Activated CD4-positive, alpha-beta T cell treated with anti-CD3 and anti-CD28 coated beads for 36 hours (primary cell): Measurements from ENCODE around the gene TSC22D1. TPM values are rescaled to one million over a fixed set of nuclear protein-coding genes. Genes with fewer than 3 reads are reported as not detected.

Experiments used
- ATAC-seq: fragments of 200-7000 bp; cut with Tn5 transposase; one replicate; pipeline ENCODE4 v1.10.0; 2021; ENCODE audit warnings: mild to moderate bottlenecking, moderate library complexity
- CTCF ChIA-PET: fragments of 350-600 bp; sonication (Branson Sonifier 250); formaldehyde crosslinking; loops from one replicate; lab custom pipeline; 2021; ENCODE audit warnings: antibody characterized with exemption; lab: Charles Lee
- POLR2A ChIA-PET: fragments of 350-600 bp; sonication (Branson Sonifier 250); formaldehyde crosslinking; loops from one replicate; lab custom pipeline; 2021; ENCODE audit warnings: antibody characterized with exemption, inconsistent platforms; lab: Charles Lee
- DNase-seq: peaks from one replicate; pipeline ENCODE4 v3.0.0-alpha.2; 2020
- H3K27ac Mint-ChIP-seq: one replicate; pipeline ENCODE4 v1.8.0; 2021; ENCODE audit warnings: mixed read lengths
- H3K27me3 Mint-ChIP-seq: one replicate; pipeline ENCODE4 v1.8.0; 2021; ENCODE audit warnings: mixed read lengths
- H3K36me3 Mint-ChIP-seq: one replicate; pipeline ENCODE4 v1.8.0; 2021; ENCODE audit warnings: low read depth, mixed read lengths
- H3K4me1 Mint-ChIP-seq: one replicate; pipeline ENCODE4 v1.8.0; 2021; ENCODE audit warnings: mixed read lengths
- H3K4me3 Mint-ChIP-seq: one replicate; pipeline ENCODE4 v1.8.0; 2021; ENCODE audit warnings: mild to moderate bottlenecking, moderate library complexity, mixed read lengths
- H3K9me3 Mint-ChIP-seq: one replicate; pipeline ENCODE4 v1.8.0; 2021; ENCODE audit warnings: low read depth, mixed read lengths
- intact Hi-C, 2 experiments: fragments of 100-400 bp; cut with DNase I in 1 of 2; cut with micrococcal nuclease in 1 of 2; formaldehyde crosslinking; loops; one replicate each; pipeline versions ENCODE4 v1.14.2 to v1.15.1; 2022 to 2024; cut with DNase I, micrococcal nuclease
- total RNA-seq, 2 experiments: library from RNA; stranded (reverse); gene quantifications; one replicate each; pipeline ENCODE4 v1.2.3, GENCODE V29; 2021

Gene TSC22D1
- total RNA-seq, 2 experiments from 2014 or later: 6.5 to 6.7 TPM

GRCh38 chr13:44504116-44504515 lies 72.0 kb downstream of the TSC22D1 start:
- POLR2A ChIA-PET: no interaction called here
- Mint-ChIP-seq H3K36me3 (no peaks in the 10 kb centered on the region), H3K27ac (no peak overlapping the region), H3K9me3 (no peaks in the 10 kb centered on the region), H3K27me3 (no peaks in the 10 kb centered on the region), H3K4me1 (no peaks in the 10 kb centered on the region), H3K4me3 (no peak overlapping the region)
- intact Hi-C loops: no loop called here
- DNase-seq: no peak
- no peak for ATAC-seq
- CTCF ChIA-PET: no interaction called here

- Mint-ChIP-seq H3K9me3 (peaks cover 10% of the 10 kb centered on the region), H3K4me3 (no peak overlapping the region), H3K36me3 (peaks cover 9% of the 10 kb centered on the region), H3K27me3 (no peaks in the 10 kb centered on the region), H3K27ac (no peak overlapping the region), H3K4me1 (peaks cover 5% of the 10 kb centered on the region)
- intact Hi-C loops: no loop called here
- ChIA-PET POLR2A (no interaction called here), CTCF (no interaction called here)
- DNase-seq: no peak
- ATAC-seq: no peak
Observed at GRCh38 chr13:44498969-44499368, 77.2 kb downstream of the TSC22D1 start.

- intact Hi-C loops: no loop called here
- POLR2A ChIA-PET: no interaction called here
- CTCF ChIA-PET: interaction anchor here (1.5 kb wide), 1 partner anchor 16 kb away, joined by 3 read pairs; no protein-coding TSS in a partner anchor
- DNase-seq: no peak
- Mint-ChIP-seq H3K27me3 (no peaks in the 10 kb centered on the region), H3K27ac (no peak overlapping the region), H3K4me1 (peaks cover 5% of the 10 kb centered on the region), H3K9me3 (peaks cover 10% of the 10 kb centered on the region), H3K4me3 (no peak overlapping the region), H3K36me3 (peaks cover 9% of the 10 kb centered on the region)
- no peak for ATAC-seq
Observed at GRCh38 chr13:44498502-44498901, 77.6 kb downstream of the TSC22D1 start.

- ChIA-PET POLR2A (no interaction called here), CTCF (interaction anchor here (0.6 to 1.5 kb wide), 3 partner anchors 14 to 15 kb away, joined by 3 to 5 read pairs (median 3); no protein-coding TSS in a partner anchor)
- Mint-ChIP-seq H3K36me3 (peaks cover 9% of the 10 kb centered on the region), H3K9me3 (peaks cover 10% of the 10 kb centered on the region), H3K27ac (no peak overlapping the region), H3K27me3 (no peaks in the 10 kb centered on the region), H3K4me1 (peaks cover 5% of the 10 kb centered on the region), H3K4me3 (no peak overlapping the region)
- ATAC-seq: no peak
- no peak for DNase-seq
- intact Hi-C loops: no loop called here
Observed at GRCh38 chr13:44497801-44498200, 78.3 kb downstream of the TSC22D1 start.

GRCh38 chr13:44493213-44493812 lies 82.8 kb downstream of the TSC22D1 start:
- intact Hi-C loops: no loop called here
- H3K27ac Mint-ChIP-seq: no peak overlapping the region
- H3K9me3 Mint-ChIP-seq: peaks cover 10% of the 10 kb centered on the region
- H3K27me3 Mint-ChIP-seq: no peaks in the 10 kb centered on the region
- DNase-seq (no peak), ATAC-seq (no peak)
- ChIA-PET POLR2A (no interaction called here), CTCF (interaction anchor here (0.9 to 2.3 kb wide), 2 partner anchors 10 to 14 kb away, joined by 3 to 13 read pairs; no protein-coding TSS in a partner anchor)
- H3K36me3 Mint-ChIP-seq: peaks cover 9% of the 10 kb centered on the region
- H3K4me1 Mint-ChIP-seq: peaks cover 5% of the 10 kb centered on the region
- H3K4me3 Mint-ChIP-seq: no peak overlapping the region

- ATAC-seq: no peak
- peaks cover 8% of the 10 kb centered on the region for H3K4me1 Mint-ChIP-seq
- H3K9me3 Mint-ChIP-seq: peaks cover 4% of the 10 kb centered on the region
- DNase-seq: no peak
- H3K36me3 Mint-ChIP-seq: peaks cover 3% of the 10 kb centered on the region
- no peaks in the 10 kb centered on the region for H3K27me3 Mint-ChIP-seq
- CTCF ChIA-PET: interaction anchor here (0.8 kb wide), 1 partner anchor 17 kb away, joined by 3 read pairs; no protein-coding TSS in a partner anchor
- H3K4me3 Mint-ChIP-seq: no peak overlapping the region
- no peak overlapping the region for H3K27ac Mint-ChIP-seq
- intact Hi-C loops: no loop called here
- POLR2A ChIA-PET: interaction anchor here (0.6 kb wide), 1 partner anchor 397 kb away, joined by 4 read pairs; no protein-coding TSS in a partner anchor
Observed at GRCh38 chr13:44489751-44490150, 86.4 kb downstream of the TSC22D1 start.

GRCh38 chr13:44487989-44488388 lies 88.1 kb downstream of the TSC22D1 start:
- CTCF ChIA-PET: interaction anchor here (0.7 to 0.9 kb wide), 2 partner anchors 12 to 582 kb away, joined by 3 read pairs; no protein-coding TSS in a partner anchor
- intact Hi-C loops: no loop called here
- Mint-ChIP-seq H3K4me1 (peaks cover 13% of the 10 kb centered on the region), H3K36me3 (no peaks in the 10 kb centered on the region), H3K4me3 (no peak overlapping the region), H3K9me3 (no peaks in the 10 kb centered on the region), H3K27me3 (no peaks in the 10 kb centered on the region), H3K27ac (no peak overlapping the region)
- POLR2A ChIA-PET: interaction anchor here (0.7 kb wide), 1 partner anchor 63 kb away, joined by 4 read pairs; no protein-coding TSS in a partner anchor
- DNase-seq (no peak), ATAC-seq (no peak)

GRCh38 chr13:44484562-44485138 lies 91.5 kb downstream of the TSC22D1 start:
- peak overlapping the region; percentile 20 for H3K27ac Mint-ChIP-seq
- DNase-seq (no peak), ATAC-seq (peak; percentile 44)
- H3K27me3 Mint-ChIP-seq: no peaks in the 10 kb centered on the region
- ChIA-PET POLR2A (no interaction called here), CTCF (interaction anchor here (0.7 to 2.9 kb wide), 22 partner anchors 7 to 603 kb away, joined by 3 to 27 read pairs (median 4); no protein-coding TSS in a partner anchor)
- H3K9me3 Mint-ChIP-seq: no peaks in the 10 kb centered on the region
- H3K4me3 Mint-ChIP-seq: peak overlapping the region; percentile 38
- intact Hi-C loops: loop anchor here (2.0 to 5.0 kb wide), 5 partner anchors 92 to 503 kb away; partner anchors contain the start of genes TSC22D1 (in 2 of the 2), GPALPP1 (in 1 of the 2) and NUFIP1 (in 1 of the 2)
- H3K4me1 Mint-ChIP-seq: peaks cover 13% of the 10 kb centered on the region
- no peaks in the 10 kb centered on the region for H3K36me3 Mint-ChIP-seq

- no peak for ATAC-seq
- Mint-ChIP-seq H3K4me3 (no peak overlapping the region), H3K4me1 (no peaks in the 10 kb centered on the region), H3K27ac (no peak overlapping the region), H3K27me3 (no peaks in the 10 kb centered on the region), H3K36me3 (no peaks in the 10 kb centered on the region), H3K9me3 (no peaks in the 10 kb centered on the region)
- ChIA-PET POLR2A (interaction anchor here (0.6 kb wide), 1 partner anchor 13 kb away, joined by 3 read pairs; no protein-coding TSS in a partner anchor), CTCF (interaction anchor here (0.6 to 2.2 kb wide), 9 partner anchors 9 to 569 kb away, joined by 3 to 22 read pairs (median 7); no protein-coding TSS in a partner anchor)
- intact Hi-C loops: no loop called here
- DNase-seq: no peak
Observed at GRCh38 chr13:44474122-44474910, 101.8 kb downstream of the TSC22D1 start.

GRCh38 chr13:44471686-44472085 lies 104.4 kb downstream of the TSC22D1 start:
- Mint-ChIP-seq H3K36me3 (no peaks in the 10 kb centered on the region), H3K9me3 (no peaks in the 10 kb centered on the region), H3K27me3 (no peaks in the 10 kb centered on the region), H3K4me1 (no peaks in the 10 kb centered on the region), H3K27ac (no peak overlapping the region), H3K4me3 (no peak overlapping the region)
- DNase-seq: no peak
- CTCF ChIA-PET: interaction anchor here (0.7 to 3.8 kb wide), 7 partner anchors 12 to 566 kb away, joined by 3 to 19 read pairs (median 4); no protein-coding TSS in a partner anchor
- intact Hi-C loops: loop anchor here (1.0 to 2.0 kb wide), 3 partner anchors 33 to 566 kb away; no protein-coding TSS in a partner anchor
- POLR2A ChIA-PET: no interaction called here
- no peak for ATAC-seq
